NCI-H774 (cell line): Measurements from ENCODE around the gene TBXA2R.

Experiments
- DNase-seq: peaks from one replicate; lab custom pipeline; 2025; lab: John Stamatoyannopoulos, UW

Gene TBXA2R

GRCh38 chr19:3619631-3620012, 12.9 kb upstream of the TBXA2R start:
- no peak for DNase-seq

GRCh38 chr19:3618811-3619630, 12.3 kb upstream of the TBXA2R start:
- no peak for DNase-seq

- DNase-seq = no peak
Measured at GRCh38 chr19:3618144-3618810, 11.6 kb upstream of the TBXA2R start.

GRCh38 chr19:3617463-3617862, 10.8 kb upstream of the TBXA2R start:
- DNase-seq = no peak

GRCh38 chr19:3615524-3616135, 9.0 kb upstream of the TBXA2R start:
- DNase-seq = no peak

- no peak for DNase-seq
Measured at GRCh38 chr19:3614858-3615505, 8.3 kb upstream of the TBXA2R start.

- DNase-seq = no peak
Measured at GRCh38 chr19:3613818-3614661, 7.4 kb upstream of the TBXA2R start.

GRCh38 chr19:3612901-3613741, 6.4 kb upstream of the TBXA2R start:
- no peak for DNase-seq

- no peak for DNase-seq
Measured at GRCh38 chr19:3612330-3612729, 5.7 kb upstream of the TBXA2R start.

GRCh38 chr19:3611841-3612240, 5.2 kb upstream of the TBXA2R start:
- DNase-seq = no peak

- DNase-seq = no peak
Measured at GRCh38 chr19:3610745-3611717, 4.4 kb upstream of the TBXA2R start.

GRCh38 chr19:3609779-3610719, 3.4 kb upstream of the TBXA2R start:
- no peak for DNase-seq

- DNase-seq = no peak
Measured at GRCh38 chr19:3608750-3609322, 2.2 kb upstream of the TBXA2R start.

- DNase-seq = no peak
Measured at GRCh38 chr19:3608079-3608641, 1.5 kb upstream of the TBXA2R start.

GRCh38 chr19:3607303-3608078, 816 bp upstream of the TBXA2R start:
- no peak for DNase-seq

GRCh38 chr19:3606174-3606689, 443 bp downstream of the TBXA2R start:
- peak; percentile 38 for DNase-seq

GRCh38 chr19:3605770-3606169, 905 bp downstream of the TBXA2R start:
- DNase-seq = no peak
